Progenitor cell of endocrine pancreas (in vitro differentiated cells): ENCODE measurements around the gene SEPSECS. TPM values are rescaled to one million over a fixed set of nuclear protein-coding genes. Genes with fewer than 3 reads are reported as not detected.

ENCODE experiments used
- DNase-seq: peaks from one replicate; pipeline ENCODE4 v3.0.0; 2021; ENCODE audit warnings: low spot score; ENCODE audit not compliant: unreplicated experiment
- H3K27ac Mint-ChIP-seq: 2 replicates; pipeline ENCODE4 v1.8.0; 2021; ENCODE audit warnings: mild to moderate bottlenecking, moderate library complexity, mixed read lengths
- H3K27me3 Mint-ChIP-seq: 2 replicates; pipeline ENCODE4 v1.8.0; 2021; ENCODE audit warnings: mixed read lengths
- H3K36me3 Mint-ChIP-seq: 2 replicates; pipeline ENCODE4 v1.8.0; 2022; ENCODE audit warnings: mixed read lengths; ENCODE audit not compliant: insufficient read depth
- H3K4me1 Mint-ChIP-seq: 2 replicates; pipeline ENCODE4 v1.8.0; 2021; ENCODE audit warnings: low read depth, mixed read lengths
- H3K4me3 Mint-ChIP-seq: 2 replicates; pipeline ENCODE4 v1.8.0; 2021; ENCODE audit warnings: low read depth, mild to moderate bottlenecking, moderate library complexity, mixed read lengths
- H3K9me3 Mint-ChIP-seq: 2 replicates; pipeline ENCODE4 v1.8.0; 2021; ENCODE audit warnings: low read depth, mixed read lengths
- CTCF ChIP-seq: fragments of 200-600 bp; sonication (generic); IDR thresholded peaks from one replicate; pipeline ENCODE4 v1.5.0; 2021; ENCODE audit warnings: antibody characterized with exemption, mild to moderate bottlenecking; ENCODE audit not compliant: unreplicated experiment
- total RNA-seq: library from RNA; stranded (reverse); gene quantifications from 2 replicates; pipeline ENCODE4 v1.2.1, GENCODE V29; 2021

The SEPSECS gene
- total RNA-seq, 1 donor from 2014 or later: 8.8 TPM

GRCh38 chr4:25104591-25104990 is 55.7 kb downstream of the SEPSECS start:
- H3K4me3 Mint-ChIP-seq: no peak overlapping the region
- no peaks in the 10 kb centered on the region for H3K4me1 Mint-ChIP-seq
- DNase-seq: no peak
- peaks cover 2% of the 10 kb centered on the region for H3K36me3 Mint-ChIP-seq
- peaks cover 3% of the 10 kb centered on the region for H3K27me3 Mint-ChIP-seq
- peaks cover 9% of the 10 kb centered on the region for H3K9me3 Mint-ChIP-seq
- H3K27ac Mint-ChIP-seq: no peak overlapping the region
- TF ChIP-seq CTCF: no peak

GRCh38 chr4:25103418-25103817 is 56.8 kb downstream of the SEPSECS start:
- DNase-seq: no peak
- H3K4me1 Mint-ChIP-seq: no peaks in the 10 kb centered on the region
- H3K9me3 Mint-ChIP-seq: peaks cover 9% of the 10 kb centered on the region
- H3K27me3 Mint-ChIP-seq: peaks cover 3% of the 10 kb centered on the region
- no peak overlapping the region for H3K4me3 Mint-ChIP-seq
- TF ChIP-seq CTCF: no peak
- H3K36me3 Mint-ChIP-seq: peaks cover 2% of the 10 kb centered on the region
- H3K27ac Mint-ChIP-seq: no peak overlapping the region

- peaks cover 9% of the 10 kb centered on the region for H3K9me3 Mint-ChIP-seq
- no peaks in the 10 kb centered on the region for H3K4me1 Mint-ChIP-seq
- TF ChIP-seq CTCF: no peak
- H3K27ac Mint-ChIP-seq: no peak overlapping the region
- peaks cover 2% of the 10 kb centered on the region for H3K36me3 Mint-ChIP-seq
- H3K4me3 Mint-ChIP-seq: no peak overlapping the region
- H3K27me3 Mint-ChIP-seq: peaks cover 7% of the 10 kb centered on the region
- DNase-seq: no peak
These were observed 58.4 kb downstream of the SEPSECS start for GRCh38 chr4:25101836-25102235.

- Mint-ChIP-seq H3K27me3 (peaks cover 7% of the 10 kb centered on the region), H3K36me3 (peaks cover 2% of the 10 kb centered on the region), H3K27ac (no peak overlapping the region), H3K4me3 (no peak overlapping the region), H3K9me3 (peaks cover 9% of the 10 kb centered on the region), H3K4me1 (no peaks in the 10 kb centered on the region)
- DNase-seq: no peak
- no peak for TF ChIP-seq CTCF
These were observed 59.5 kb downstream of the SEPSECS start for GRCh38 chr4:25100710-25101109.

GRCh38 chr4:25100021-25100555 is 60.2 kb downstream of the SEPSECS start:
- H3K27ac Mint-ChIP-seq: no peak overlapping the region
- no peak for DNase-seq
- TF ChIP-seq CTCF: no peak
- H3K27me3 Mint-ChIP-seq: peaks cover 7% of the 10 kb centered on the region
- peaks cover 9% of the 10 kb centered on the region for H3K9me3 Mint-ChIP-seq
- H3K36me3 Mint-ChIP-seq: peaks cover 2% of the 10 kb centered on the region
- H3K4me1 Mint-ChIP-seq: no peaks in the 10 kb centered on the region
- H3K4me3 Mint-ChIP-seq: no peak overlapping the region
